HUES6 (cell line): ENCODE results near the gene SPAAR.
A peak's percentile ranks its signal among the peaks of the same experiment; 100 is the strongest.

Experiments used
- H3K27ac ChIP-seq: 2 replicates; pipeline ENCODE4 v1.7.0; 2013; ENCODE audit warnings: low read depth, mild to moderate bottlenecking, low read length, inconsistent platforms
- H3K27me3 ChIP-seq: 2 replicates; pipeline ENCODE4 v1.6.1; 2013; ENCODE audit warnings: low read length; ENCODE audit not compliant: control insufficient read depth, insufficient read depth
- H3K36me3 ChIP-seq: 2 replicates; pipeline ENCODE4 v1.6.1; 2013; ENCODE audit warnings: low read length; ENCODE audit not compliant: control insufficient read depth, insufficient read depth
- H3K4me1 ChIP-seq: 2 replicates; pipeline ENCODE4 v1.6.1; 2013; ENCODE audit warnings: low read length; ENCODE audit not compliant: control insufficient read depth, insufficient read depth
- H3K4me3 ChIP-seq: 2 replicates; pipeline ENCODE4 v1.5.1; 2013; ENCODE audit warnings: low read depth, low read length
- H3K9ac ChIP-seq: one replicate; pipeline ENCODE4 v1.6.1; 2013; ENCODE audit warnings: mild to moderate bottlenecking, low read length
- H3K9me3 ChIP-seq: 2 replicates; pipeline ENCODE4 v1.6.1; 2013; ENCODE audit warnings: low read depth, low read length; ENCODE audit not compliant: control insufficient read depth, insufficient read depth

The SPAAR gene

GRCh38 chr9:35938474-35939356 lies 29.4 kb downstream of the SPAAR start:
- Histone ChIP-seq H3K4me3 (no peak overlapping the region), H3K36me3 (no peaks in the 10 kb centered on the region), H3K9ac (no peak overlapping the region), H3K27me3 (peaks cover 31% of the 10 kb centered on the region), H3K4me1 (no peaks in the 10 kb centered on the region), H3K27ac (no peak overlapping the region), H3K9me3 (peaks cover 3% of the 10 kb centered on the region; the same call in 1 of the 2 replicates)

GRCh38 chr9:35939679-35940250 lies 30.5 kb downstream of the SPAAR start:
- Histone ChIP-seq H3K36me3 (no peaks in the 10 kb centered on the region), H3K4me1 (no peaks in the 10 kb centered on the region), H3K4me3 (no peak overlapping the region), H3K27ac (no peak overlapping the region), H3K27me3 (peaks cover 42% of the 10 kb centered on the region), H3K9ac (no peak overlapping the region), H3K9me3 (peaks cover 3% of the 10 kb centered on the region; the same call in 1 of the 2 replicates)

GRCh38 chr9:35940458-35941407 lies 31.4 kb downstream of the SPAAR start:
- Histone ChIP-seq H3K9me3 (peaks cover 7% of the 10 kb centered on the region), H3K4me3 (no peak overlapping the region), H3K36me3 (no peaks in the 10 kb centered on the region), H3K9ac (no peak overlapping the region), H3K4me1 (no peaks in the 10 kb centered on the region), H3K27me3 (peaks cover 44% of the 10 kb centered on the region), H3K27ac (no peak overlapping the region)

GRCh38 chr9:35942286-35942685 lies 33.0 kb downstream of the SPAAR start:
- H3K9ac ChIP-seq: no peak overlapping the region
- H3K36me3 ChIP-seq: no peaks in the 10 kb centered on the region
- peaks cover 44% of the 10 kb centered on the region for H3K27me3 ChIP-seq
- no peak overlapping the region for H3K27ac ChIP-seq
- H3K9me3 ChIP-seq: peaks cover 4% of the 10 kb centered on the region; the same call in 1 of the 2 replicates
- no peaks in the 10 kb centered on the region for H3K4me1 ChIP-seq
- H3K4me3 ChIP-seq: no peak overlapping the region

GRCh38 chr9:35944173-35944572 lies 34.9 kb downstream of the SPAAR start:
- no peak overlapping the region for H3K9ac ChIP-seq
- H3K36me3 ChIP-seq: no peaks in the 10 kb centered on the region
- peaks cover 44% of the 10 kb centered on the region for H3K27me3 ChIP-seq
- H3K27ac ChIP-seq: no peak overlapping the region
- H3K4me3 ChIP-seq: no peak overlapping the region
- peaks cover 4% of the 10 kb centered on the region; the same call in 1 of the 2 replicates for H3K4me1 ChIP-seq
- peaks cover 4% of the 10 kb centered on the region; the same call in 1 of the 2 replicates for H3K9me3 ChIP-seq

GRCh38 chr9:35944841-35945240 lies 35.6 kb downstream of the SPAAR start:
- Histone ChIP-seq H3K9ac (no peak overlapping the region), H3K4me3 (no peak overlapping the region), H3K27ac (no peak overlapping the region), H3K27me3 (peaks cover 44% of the 10 kb centered on the region), H3K9me3 (peaks cover 4% of the 10 kb centered on the region; the same call in 1 of the 2 replicates), H3K4me1 (peaks cover 8% of the 10 kb centered on the region; the same call in 1 of the 2 replicates), H3K36me3 (no peaks in the 10 kb centered on the region)

GRCh38 chr9:35945341-35946018 lies 36.2 kb downstream of the SPAAR start:
- H3K4me1 ChIP-seq: peaks cover 8% of the 10 kb centered on the region; the same call in 1 of the 2 replicates
- no peak overlapping the region for H3K27ac ChIP-seq
- H3K9me3 ChIP-seq: peaks cover 4% of the 10 kb centered on the region; the same call in 1 of the 2 replicates
- peaks cover 44% of the 10 kb centered on the region for H3K27me3 ChIP-seq
- H3K9ac ChIP-seq: no peak overlapping the region
- no peaks in the 10 kb centered on the region for H3K36me3 ChIP-seq
- H3K4me3 ChIP-seq: peak overlapping the region; percentile 36

GRCh38 chr9:35948451-35948850 lies 39.2 kb downstream of the SPAAR start:
- peaks cover 8% of the 10 kb centered on the region; the same call in 1 of the 2 replicates for H3K4me1 ChIP-seq
- no peak overlapping the region for H3K27ac ChIP-seq
- peaks cover 20% of the 10 kb centered on the region for H3K27me3 ChIP-seq
- no peak overlapping the region for H3K4me3 ChIP-seq
- no peak overlapping the region for H3K9ac ChIP-seq
- peaks cover 4% of the 10 kb centered on the region; the same call in 1 of the 2 replicates for H3K9me3 ChIP-seq
- no peaks in the 10 kb centered on the region for H3K36me3 ChIP-seq

- H3K4me3 ChIP-seq: no peak overlapping the region
- H3K27ac ChIP-seq: no peak overlapping the region
- no peak overlapping the region for H3K9ac ChIP-seq
- H3K27me3 ChIP-seq: peaks cover 15% of the 10 kb centered on the region
- H3K4me1 ChIP-seq: peaks cover 8% of the 10 kb centered on the region; the same call in 1 of the 2 replicates
- H3K9me3 ChIP-seq: peaks cover 4% of the 10 kb centered on the region; the same call in 1 of the 2 replicates
- no peaks in the 10 kb centered on the region for H3K36me3 ChIP-seq
These were observed 39.6 kb downstream of the SPAAR start for GRCh38 chr9:35948901-35949318.

GRCh38 chr9:35951736-35952135 lies 42.4 kb downstream of the SPAAR start:
- Histone ChIP-seq H3K4me3 (no peak overlapping the region), H3K4me1 (peaks cover 8% of the 10 kb centered on the region; the same call in 1 of the 2 replicates), H3K9me3 (no peaks in the 10 kb centered on the region), H3K9ac (no peak overlapping the region), H3K36me3 (no peaks in the 10 kb centered on the region), H3K27ac (no peak overlapping the region), H3K27me3 (peaks cover 5% of the 10 kb centered on the region)
